Stimulated activated naive CD8-positive, alpha-beta T cell treated with anti-CD3 and anti-CD28 coated beads, Interleukin-15, Interleukin-2, amounts not matched to agents 100 U/mL and 50 U/mL, for 24 hours (primary cell): ENCODE data around the gene MICU1.

Experiments used
- ATAC-seq: fragments of 150-1000 bp; cut with Tn5 transposase; one replicate; pipeline ENCODE4 v1.10.0; 2021
- DNase-seq: peaks from one replicate; pipeline ENCODE4 v3.0.0; 2021

MICU1 gene

DNA sequence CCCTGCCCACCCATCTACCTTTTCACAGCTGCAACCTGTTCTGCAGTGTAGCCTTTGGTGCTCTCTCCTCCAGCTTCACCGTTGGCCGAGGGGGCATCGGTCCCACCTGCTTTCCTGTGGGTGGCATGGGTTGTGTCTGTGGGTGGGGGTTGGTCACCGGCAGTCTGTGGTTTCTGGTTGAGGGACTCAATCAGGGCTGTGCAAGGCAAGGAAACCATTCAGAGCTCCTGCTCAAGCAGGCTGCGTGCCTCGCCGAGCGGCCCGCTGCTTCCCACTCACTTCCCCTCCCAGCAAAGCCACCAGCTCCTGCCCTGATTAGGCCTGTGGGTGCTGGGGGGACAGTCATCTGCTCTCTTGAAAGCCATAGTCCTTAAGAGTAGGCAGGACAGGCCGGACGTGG lies 280.9 kb downstream of the MICU1 start:
- ATAC-seq (peak; percentile 55), DNase-seq (peak; percentile 56)

DNA sequence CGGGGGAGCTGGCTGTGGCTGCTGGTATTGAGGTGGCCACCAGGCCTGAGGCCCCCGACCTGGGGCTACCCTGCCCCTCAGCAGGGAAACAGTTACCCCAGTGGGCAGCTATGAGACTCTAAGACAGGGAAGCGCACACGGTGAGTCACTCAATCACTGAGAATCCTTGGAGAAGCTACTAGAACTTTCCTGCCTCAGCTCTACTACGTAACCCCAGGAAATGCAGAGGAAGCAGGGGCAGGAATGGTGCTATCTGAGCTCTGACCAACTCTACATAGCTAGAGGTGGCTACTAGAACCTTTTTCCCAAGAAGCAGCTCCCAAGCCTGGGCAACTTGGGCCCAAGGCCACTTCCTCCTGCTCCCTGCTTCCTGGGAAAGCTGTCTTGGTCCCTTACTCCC lies 283.0 kb downstream of the MICU1 start:
- DNase-seq (no peak), ATAC-seq (no peak)

DNA sequence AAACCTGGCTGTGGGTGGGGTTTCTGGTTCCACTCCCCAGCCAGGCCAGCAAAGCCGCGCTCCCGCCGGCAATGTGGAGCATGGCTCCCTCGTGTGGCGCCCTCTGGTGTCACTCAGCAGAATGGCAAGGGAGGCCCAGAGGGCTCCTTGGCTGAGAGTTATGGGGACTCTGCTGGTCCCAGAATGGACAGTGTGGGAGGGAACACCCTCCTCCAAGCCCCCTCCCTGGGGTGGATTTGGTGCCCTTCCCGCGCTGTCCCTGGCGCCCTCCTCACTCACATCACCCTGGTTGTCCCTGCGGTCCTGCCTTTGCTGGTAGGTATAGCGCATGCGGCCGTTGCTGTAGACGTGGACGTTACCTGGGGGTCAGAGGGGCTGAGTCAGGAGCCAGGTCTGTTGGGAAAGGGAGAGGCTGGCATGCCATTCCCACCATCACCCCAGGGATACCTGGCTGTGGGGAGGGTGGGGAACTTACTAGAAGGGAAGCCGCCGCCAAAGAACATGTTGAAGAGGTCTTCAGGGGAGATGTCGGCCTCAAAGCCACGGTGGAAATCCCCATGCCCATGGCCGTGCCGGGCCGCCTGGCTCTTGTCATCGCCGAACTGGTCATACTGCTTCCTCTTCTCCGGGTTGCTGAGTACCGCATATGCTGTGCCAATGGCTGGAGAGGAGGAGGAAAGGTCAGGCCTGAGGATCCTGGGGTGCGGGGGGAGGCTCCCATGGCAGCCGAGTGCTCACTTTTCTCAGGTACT lies 285.2 kb downstream of the MICU1 start:
- ATAC-seq (peak; percentile 63), DNase-seq (peak; percentile 88)

DNA sequence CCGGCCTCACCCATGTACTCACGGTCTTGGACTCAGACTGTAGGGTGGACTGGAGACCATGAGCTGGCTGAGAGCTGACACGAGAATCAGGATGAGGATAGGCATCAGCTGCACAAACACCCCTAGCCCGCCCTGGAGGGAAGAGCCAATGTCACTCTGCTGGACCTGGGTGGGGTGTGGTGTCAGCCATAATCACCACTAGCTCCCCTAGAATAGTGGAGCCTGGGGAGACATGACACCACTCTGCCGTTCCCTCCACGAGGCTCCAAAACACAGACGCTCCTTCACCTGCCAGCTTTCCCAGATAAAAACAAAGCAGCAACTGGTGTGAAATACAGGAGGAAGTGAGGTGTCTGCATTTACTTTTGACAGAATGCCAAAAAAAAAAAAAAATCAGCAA lies 287.7 kb downstream of the MICU1 start:
- ATAC-seq (no peak), DNase-seq (no peak)

DNA sequence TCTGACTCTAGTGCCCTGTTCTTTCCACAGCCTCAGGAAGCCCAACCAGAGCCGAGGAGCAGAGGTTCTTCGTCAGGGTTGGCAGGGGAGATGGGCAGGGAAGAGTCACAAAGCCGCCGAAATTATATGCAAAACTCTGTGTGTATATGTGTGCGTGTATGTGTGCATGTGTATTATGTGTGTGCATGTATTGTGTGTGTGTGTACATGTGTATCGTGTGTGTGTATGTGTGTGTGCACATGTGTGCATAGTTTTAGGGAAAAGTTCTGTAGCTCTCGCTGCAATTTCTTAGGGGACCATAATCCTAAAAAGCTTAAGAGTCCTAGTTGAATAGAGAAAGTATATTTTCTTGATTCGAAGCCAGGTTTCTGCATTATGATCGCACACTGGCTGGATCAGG lies 288.2 kb downstream of the MICU1 start:
- no peak for ATAC-seq
- DNase-seq = no peak

DNA sequence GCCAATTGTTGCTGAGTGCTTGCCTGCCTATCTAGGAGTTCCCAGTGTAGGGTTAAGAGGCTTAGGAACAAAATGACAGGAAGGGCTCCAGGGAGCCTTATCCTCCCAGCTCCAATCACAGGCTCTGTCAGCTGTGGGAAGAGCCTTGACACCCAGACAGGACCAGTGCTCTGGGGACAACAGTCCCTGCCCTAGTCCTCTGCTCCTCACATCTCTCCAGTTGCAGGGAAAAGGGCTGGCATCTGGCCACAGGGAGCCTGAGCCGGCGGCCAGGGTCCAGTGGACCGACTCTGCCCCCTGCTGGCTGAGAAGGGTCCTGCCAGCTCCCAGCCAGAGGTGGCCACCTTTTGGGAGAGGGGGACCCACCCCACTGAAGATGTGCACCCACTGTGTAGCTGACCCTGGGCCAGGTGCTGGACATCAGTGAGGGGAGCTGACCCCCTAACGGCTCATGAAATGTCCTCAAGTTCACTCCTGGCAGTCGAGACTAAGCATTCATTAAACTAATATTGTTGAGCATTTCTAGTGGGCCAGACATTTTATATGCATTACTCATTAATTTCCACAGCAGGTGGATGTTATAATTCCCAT lies 288.7 kb downstream of the MICU1 start:
- ATAC-seq (no peak), DNase-seq (peak; percentile 86)

DNA sequence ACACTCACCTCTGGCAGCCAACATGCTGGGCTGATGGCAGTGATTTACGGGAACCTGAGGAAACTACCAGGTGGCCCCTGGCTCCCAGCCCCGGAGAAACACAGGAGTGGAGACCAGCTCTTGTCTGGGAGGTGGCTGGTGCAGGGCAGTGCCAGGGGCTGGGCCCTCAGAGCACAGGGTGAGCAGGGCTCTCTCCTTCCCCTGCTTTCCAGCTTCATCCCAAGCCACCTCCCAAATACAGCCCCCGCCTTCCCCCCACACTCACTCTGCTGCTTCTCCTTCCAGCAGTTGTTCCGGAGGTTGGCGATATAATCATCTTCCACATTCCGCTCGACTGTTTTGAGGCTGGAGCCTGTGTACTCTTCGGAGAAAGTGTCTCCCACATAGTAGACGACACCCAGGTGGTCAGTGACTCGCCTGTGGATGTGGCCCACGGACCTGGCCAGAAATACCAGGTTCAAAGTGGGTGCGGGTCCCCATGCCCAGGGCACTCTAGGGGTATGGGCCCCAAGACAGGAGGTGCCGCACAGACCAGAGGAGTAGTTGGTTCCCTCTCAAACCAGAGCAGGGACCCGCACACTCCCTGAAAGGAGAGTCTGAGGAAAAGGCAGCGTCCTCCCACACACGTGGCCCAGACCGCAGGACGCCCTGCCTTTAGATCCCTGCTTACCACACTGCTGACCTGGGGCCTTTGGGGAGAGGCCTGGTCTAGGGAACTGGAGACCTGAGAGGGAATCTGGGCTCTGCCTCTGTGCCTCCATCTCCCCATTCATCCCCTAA lies 289.4 kb downstream of the MICU1 start:
- DNase-seq = peak; percentile 18
- no peak for ATAC-seq

DNA sequence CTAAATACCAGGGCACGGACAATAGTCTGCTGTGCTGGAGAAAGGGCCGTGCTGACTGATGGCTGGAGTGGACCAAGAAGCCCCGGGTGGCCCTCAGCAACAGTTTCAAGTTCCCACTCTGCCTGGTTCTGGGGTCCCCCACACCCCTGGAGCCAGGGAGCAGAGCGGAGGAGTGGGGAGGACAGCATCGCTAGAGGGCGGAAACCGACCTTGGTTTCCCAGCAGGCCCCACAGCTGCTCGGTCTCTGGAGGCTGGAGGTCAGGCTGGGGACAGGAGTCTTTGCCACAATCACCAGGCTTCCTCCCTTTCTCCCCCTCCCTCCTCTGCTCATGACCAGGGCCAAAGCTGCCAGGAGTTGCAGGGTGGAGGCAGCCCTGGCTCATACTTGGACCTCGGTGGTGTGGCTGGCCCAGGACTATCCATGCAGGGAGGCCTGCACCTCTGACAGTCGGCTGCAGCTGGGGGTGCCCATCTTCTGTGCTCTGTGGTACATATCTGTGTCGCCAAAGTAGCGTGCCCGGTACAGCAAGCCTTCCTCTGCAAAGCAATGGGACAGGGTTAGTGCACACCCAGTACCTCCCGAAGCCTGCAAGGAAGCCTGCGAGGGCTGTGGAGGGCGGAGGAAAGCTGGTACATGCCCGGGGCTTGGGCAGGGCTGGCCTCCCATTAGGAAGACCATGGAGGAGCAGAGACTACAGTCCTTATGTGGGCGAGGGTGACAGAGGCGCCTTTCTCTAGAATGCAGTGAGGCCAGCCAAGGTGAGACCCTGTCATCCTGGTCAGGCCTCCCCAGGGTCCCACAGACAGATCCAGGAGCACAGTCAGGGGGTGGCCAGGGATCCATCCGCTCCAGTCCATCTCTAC lies 290.3 kb downstream of the MICU1 start:
- ATAC-seq (peak; percentile 14), DNase-seq (peak; percentile 70)

DNA sequence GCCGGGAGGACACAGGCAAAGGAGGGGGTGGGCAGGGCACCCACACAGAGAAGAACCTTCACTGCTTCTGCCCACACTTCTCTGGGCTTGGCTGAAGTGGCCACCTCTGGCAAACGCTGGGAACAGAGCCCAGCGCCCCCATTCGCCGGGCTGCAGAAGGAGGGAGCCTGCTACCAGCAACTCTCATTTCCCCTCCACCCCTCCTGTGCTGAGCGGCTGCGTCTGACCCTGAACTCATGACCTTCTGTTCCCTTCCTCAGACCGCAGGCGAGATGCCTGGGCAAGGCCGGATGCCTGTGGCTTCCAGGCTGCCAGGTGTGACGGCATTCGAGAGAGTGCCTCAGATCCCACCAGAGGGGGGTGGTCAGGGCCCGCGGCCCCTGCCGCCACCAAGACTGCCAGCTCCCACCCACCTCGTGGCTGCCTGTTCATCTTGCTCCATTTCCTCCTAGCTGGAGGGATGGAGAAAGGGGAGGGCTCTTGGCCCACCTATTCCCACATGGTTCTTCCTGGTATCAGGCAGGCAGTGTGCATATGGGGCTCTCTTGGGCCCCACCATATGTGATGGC lies 291.0 kb downstream of the MICU1 start:
- ATAC-seq = peak; percentile 72
- DNase-seq = peak; percentile 90

DNA sequence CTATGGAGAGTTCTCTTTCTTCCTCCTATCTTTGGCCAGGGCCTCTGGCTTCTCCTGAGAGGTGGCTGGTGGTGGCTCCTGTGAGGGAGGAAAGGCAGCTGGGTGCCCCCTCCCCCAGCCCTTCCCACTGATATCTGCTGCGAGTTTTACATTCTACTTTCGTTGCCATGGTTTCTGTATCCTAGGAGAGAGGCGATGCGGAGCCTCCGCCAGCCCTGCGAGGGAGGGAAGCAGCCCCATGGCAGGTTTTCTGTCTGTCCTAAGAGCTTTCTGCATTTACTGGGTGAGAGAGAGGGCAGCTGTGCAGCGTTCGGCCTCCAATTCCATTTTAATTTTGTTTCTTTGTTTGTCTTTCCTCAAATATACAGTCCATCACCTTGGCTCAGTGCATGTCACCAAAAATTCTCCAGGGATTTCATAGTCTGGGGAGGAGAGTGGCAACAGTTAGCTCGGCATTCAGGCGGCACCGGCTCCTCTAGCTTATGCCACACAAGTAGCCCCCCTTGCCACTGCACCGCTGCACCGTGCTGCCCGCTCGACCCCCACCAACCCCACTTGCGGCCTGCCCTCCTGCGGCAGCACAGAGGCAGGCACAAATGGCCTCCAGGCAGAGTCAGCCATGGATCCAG lies 291.6 kb downstream of the MICU1 start:
- ATAC-seq (no peak), DNase-seq (peak; percentile 41)

DNA sequence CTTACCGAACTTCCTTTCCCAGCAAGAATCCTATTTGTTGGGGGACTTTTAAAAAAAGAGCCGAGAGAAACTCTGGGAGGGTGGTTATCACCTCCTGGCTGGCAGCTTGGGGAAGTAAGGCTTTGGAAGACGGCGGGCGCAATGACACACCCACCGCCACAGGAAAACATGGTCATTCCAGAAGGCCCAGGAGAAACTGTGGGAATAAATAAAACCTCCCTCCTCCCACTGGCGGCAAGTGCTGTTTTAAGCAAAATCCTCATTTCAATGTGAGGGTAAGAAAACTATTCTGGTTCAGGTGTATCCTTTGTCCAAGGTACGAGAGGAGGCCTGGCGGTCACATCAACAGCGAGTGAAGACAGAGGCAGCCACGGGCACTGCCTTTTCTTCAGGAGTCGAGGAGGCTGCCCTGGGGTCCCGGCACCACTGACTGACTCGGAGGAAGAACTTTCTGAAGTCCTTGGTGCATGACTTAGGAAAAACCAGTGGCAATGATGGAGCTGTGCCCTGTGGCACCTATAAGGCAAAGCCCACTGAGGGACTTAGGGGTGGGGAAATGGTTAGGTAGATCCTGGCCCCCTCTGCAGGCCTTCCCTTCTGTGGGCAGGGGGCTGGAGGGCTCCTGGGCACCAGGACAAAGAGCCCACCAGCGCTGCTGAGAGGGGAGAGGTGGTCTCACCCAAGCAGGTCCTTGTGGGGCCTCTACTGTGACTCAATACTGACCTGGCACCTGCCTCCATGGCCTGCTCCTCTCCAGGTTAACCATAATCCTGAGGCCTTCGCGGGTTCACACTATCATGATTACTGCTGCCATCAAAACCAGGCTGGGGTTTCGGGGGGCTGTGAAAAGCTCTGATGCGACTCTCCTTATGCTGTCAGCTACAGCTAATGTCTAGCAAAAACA lies 292.5 kb downstream of the MICU1 start:
- DNase-seq (peak; percentile 69), ATAC-seq (no peak)

DNA sequence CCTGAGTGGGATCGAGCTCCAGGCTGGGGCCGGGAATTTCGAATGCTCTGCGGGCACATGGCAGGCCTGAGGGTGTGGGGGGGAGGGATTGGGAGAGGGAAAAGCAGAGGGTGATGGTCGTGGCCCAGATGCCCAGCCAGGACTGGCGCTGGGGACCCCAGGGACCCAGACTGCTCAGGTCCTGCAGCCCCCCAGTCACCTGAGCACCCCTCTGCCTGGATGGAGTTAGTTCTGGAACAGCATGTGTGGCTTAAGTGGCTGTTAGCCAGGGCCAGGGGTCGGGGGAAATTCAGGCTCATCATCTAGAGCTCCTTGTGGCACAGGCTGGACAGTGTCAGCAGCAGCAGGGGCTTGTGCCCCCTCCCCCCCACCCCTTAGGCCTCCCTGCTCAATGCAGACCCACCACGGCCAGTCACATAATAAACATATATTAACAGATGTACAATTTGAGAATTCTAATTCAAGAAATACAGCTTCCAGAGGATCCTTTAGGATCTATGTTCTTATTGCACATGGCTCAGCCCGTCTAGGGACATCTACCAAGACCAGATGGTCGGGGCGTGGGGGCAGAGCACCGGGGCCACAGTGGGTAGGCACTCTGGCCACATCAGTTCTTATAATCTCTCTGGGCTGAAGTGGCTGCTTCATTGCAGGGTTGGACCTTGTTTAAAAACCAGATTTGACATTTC lies 293.3 kb downstream of the MICU1 start:
- ATAC-seq (no peak), DNase-seq (peak; percentile 32)

DNA sequence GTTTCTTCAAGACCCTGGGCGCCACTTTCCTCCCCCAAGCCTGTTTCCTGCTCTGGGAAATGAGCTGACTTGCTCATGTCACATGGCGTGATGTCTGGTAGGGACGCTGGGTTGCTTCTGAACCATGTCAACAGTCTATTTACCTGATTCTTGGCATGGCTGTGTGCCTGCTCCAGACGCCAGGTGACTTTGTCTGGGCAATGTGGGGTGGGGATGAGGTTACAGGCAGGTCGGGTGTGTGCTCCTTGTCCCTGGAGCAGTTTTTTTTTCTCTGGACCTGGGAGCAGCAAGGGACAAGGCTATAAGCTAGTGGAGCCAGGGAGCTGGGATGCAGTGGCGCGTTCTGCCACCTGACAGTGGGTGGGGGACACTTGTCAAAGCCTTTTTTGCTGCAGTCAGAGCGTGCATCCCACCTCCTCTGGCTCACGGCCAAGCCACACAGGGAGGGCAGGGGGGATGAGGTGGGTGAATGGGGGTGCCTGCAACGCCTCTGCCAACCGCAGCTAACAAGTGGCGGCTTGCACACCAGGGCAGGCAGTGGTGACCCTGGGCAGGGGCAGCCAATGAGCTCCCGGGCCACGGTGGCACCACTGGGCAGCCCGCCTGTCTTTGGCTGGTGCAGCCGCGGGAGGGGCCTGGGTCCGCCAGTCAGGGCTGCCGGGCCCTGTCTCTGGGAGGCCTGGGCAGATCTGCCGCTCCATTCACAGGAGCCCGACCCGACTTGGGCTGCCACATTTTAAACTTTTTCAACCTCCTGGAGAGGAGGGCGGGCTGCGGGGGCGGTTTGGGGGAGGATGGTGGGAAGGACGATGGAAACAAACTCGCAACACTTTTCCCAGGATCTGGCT lies 294.1 kb downstream of the MICU1 start:
- peak; percentile 80 for ATAC-seq
- peak; percentile 94 for DNase-seq

DNA sequence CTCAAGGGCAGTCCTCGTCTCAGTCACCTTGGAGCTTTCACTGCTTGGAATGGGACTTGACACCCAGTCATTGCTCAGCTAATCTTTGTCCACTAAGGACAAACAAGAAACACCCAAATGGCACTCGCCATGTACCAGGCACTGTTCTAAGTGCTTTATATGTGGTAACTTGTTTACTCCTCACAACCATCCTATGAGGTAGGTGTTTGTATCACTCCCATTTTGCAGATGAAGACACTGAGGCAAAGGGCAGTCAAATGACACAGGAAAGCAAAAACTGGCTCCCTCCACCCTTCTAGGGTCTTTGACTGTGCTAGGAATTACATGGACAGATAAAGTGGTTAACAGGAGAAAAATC lies 295.8 kb downstream of the MICU1 start:
- ATAC-seq (no peak), DNase-seq (no peak)

DNA sequence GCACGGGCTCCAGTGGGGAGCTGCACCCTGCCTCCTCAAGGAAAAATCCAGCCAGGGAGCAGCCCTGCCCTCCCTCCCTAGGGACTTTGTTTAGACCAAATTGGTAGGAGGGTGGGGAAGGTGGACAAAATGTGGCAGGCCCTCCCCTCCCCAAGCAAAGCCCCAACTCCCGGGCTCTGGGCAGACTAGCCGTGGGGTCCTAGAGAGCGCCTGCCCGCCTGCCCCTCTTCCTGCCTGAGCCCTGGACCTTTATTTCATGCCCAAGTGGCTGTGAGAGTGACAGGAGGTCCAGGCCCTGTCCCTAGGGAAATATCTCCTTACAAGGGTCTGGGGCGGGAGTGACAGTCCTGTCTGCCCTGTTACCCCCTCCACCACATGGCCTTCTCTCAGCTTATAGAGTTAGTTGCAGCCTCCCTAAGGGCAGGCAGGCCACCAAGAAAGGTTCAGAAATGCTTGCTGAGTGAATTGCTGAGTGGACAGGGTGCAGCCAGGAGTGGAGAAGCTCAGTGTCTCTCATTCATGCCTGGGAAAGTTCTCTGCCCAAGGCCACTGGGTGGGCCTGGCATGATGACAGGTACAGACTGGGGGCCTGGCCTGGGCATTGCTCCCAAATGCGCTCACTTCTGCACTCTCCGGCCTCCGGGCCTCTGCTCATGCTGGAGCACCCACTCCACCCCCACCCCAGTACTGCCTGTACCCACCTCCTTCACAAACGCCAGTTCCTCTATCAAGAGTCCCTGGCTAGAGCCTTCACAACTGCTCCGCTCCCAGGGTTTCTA lies 296.4 kb downstream of the MICU1 start:
- DNase-seq (no peak), ATAC-seq (no peak)

DNA sequence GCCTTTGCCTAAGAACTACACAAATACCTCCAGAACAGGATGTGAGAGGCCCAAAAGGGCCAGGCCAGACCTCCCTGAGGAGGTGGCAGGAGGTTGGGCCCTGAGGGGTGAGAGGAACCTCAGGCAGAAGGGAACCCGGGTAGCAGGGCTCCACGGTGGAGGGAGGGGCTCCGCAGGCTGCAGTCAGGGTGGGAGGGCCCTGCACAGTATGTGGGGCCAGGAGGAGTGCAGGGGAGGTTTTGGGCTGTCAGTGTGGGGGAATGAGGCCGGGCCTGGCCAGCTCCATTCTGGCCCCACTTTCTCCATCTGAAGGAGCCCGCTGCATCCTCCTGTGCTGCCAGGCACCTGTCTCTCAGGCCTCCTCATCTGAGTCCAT lies 297.1 kb downstream of the MICU1 start:
- ATAC-seq (peak; percentile 31), DNase-seq (peak; percentile 71)

DNA sequence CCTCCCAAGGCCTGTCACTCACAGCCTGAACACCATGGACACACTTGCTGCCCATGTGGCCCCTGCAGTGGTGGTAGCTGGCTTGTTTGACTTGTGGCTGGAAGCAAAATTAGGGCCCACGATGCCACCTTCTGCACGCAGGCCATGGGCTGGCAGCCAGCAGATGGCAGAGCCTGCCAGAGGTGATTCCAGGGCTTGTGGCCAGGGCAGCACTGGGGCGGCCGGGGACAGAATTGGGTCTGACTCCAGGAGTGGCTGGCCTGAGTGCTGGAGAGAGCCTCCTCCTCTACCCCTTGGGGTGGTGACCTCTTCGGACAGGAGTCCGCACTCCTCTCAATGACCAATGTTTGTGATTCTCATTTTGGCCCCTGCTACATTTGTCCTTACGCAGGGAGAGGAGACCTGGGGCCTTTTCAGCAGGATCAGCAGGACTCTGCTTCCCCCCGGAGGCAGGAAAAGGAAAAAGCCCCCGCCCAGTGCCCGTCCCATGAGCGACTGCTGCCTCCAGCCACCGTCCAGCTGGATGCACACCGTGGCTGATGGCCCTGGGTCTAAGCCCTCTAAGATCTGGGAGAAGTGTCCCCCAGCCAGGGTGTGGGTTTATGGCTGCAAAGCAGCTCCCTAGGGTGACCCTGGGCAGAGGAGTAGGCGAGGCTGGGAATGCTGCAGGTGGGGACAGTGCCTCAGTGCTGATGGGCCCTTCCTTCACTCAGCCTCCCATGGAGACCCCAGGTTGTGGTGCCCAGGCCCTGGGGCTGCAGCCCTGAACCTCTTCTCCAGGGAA lies 297.6 kb downstream of the MICU1 start:
- ATAC-seq (no peak), DNase-seq (peak; percentile 53)
